GM21390 (cell line): Measurements from ENCODE around the gene PLCE1.

Experiments
- ATAC-seq: cut with Tn5 transposase; IDR thresholded peaks from one replicate; pipeline ENCODE4 v1.9.1; 2021; ENCODE audit not compliant: unreplicated experiment

PLCE1 gene

GRCh38 chr10:93993414-93993781, 333 bp upstream of the PLCE1 start:
- ATAC-seq, result peak; percentile 31

GRCh38 chr10:93994438-93994801, 689 bp downstream of the PLCE1 start:
- ATAC-seq, result no peak

- ATAC-seq, result no peak
Measured at GRCh38 chr10:93995182-93995581, 1.5 kb downstream of the PLCE1 start.

- ATAC-seq, result no peak
Measured at GRCh38 chr10:93995598-93996271, 2.0 kb downstream of the PLCE1 start.

GRCh38 chr10:93996551-93996950, 2.8 kb downstream of the PLCE1 start:
- no peak for ATAC-seq

- no peak for ATAC-seq
Measured at GRCh38 chr10:93997546-93997945, 3.8 kb downstream of the PLCE1 start.

- ATAC-seq, result no peak
Measured at GRCh38 chr10:93999401-93999851, 5.7 kb downstream of the PLCE1 start.

GRCh38 chr10:94000638-94001415, 7.1 kb downstream of the PLCE1 start:
- ATAC-seq, result no peak

GRCh38 chr10:94001416-94001810, 7.7 kb downstream of the PLCE1 start:
- ATAC-seq, result no peak

- no peak for ATAC-seq
Measured at GRCh38 chr10:94002156-94002555, 8.4 kb downstream of the PLCE1 start.

GRCh38 chr10:94003488-94003887, 9.8 kb downstream of the PLCE1 start:
- ATAC-seq, result no peak

- no peak for ATAC-seq
Measured at GRCh38 chr10:94005050-94005449, 11.3 kb downstream of the PLCE1 start.

- no peak for ATAC-seq
Measured at GRCh38 chr10:94006591-94007550, 13.1 kb downstream of the PLCE1 start.

GRCh38 chr10:94008526-94008925, 14.8 kb downstream of the PLCE1 start:
- ATAC-seq, result no peak

GRCh38 chr10:94010116-94010515, 16.4 kb downstream of the PLCE1 start:
- no peak for ATAC-seq

GRCh38 chr10:94010886-94011285, 17.2 kb downstream of the PLCE1 start:
- no peak for ATAC-seq

- no peak for ATAC-seq
Measured at GRCh38 chr10:94011296-94011695, 17.6 kb downstream of the PLCE1 start.

- ATAC-seq, result no peak
Measured at GRCh38 chr10:94012834-94013233, 19.1 kb downstream of the PLCE1 start.

- ATAC-seq, result no peak
Measured at GRCh38 chr10:94013331-94013760, 19.6 kb downstream of the PLCE1 start.

GRCh38 chr10:94014304-94014703, 20.6 kb downstream of the PLCE1 start:
- no peak for ATAC-seq
